Measurements from ENCODE around the gene DGKB.

Gene DGKB

DNA sequence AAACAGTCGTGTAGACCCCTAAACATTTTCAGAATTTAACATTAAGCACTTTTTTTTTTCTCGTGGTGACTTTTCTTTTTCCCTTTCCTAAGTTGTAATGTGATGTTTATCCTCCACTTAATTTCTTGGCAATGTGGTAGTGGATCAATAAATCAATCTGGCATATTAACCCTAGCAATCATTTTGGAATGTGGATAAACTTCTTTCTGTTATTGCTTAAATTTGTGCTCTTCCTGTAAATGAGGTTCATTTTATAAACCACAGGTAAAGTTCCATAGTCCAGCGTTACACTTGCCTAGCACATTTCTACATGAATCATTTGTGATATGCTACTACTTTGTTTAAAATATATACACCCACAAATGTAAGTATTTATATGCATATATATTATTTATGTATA, 665.7 kb downstream of the DGKB start:
- TF ChIP-seq, protein P1, sequence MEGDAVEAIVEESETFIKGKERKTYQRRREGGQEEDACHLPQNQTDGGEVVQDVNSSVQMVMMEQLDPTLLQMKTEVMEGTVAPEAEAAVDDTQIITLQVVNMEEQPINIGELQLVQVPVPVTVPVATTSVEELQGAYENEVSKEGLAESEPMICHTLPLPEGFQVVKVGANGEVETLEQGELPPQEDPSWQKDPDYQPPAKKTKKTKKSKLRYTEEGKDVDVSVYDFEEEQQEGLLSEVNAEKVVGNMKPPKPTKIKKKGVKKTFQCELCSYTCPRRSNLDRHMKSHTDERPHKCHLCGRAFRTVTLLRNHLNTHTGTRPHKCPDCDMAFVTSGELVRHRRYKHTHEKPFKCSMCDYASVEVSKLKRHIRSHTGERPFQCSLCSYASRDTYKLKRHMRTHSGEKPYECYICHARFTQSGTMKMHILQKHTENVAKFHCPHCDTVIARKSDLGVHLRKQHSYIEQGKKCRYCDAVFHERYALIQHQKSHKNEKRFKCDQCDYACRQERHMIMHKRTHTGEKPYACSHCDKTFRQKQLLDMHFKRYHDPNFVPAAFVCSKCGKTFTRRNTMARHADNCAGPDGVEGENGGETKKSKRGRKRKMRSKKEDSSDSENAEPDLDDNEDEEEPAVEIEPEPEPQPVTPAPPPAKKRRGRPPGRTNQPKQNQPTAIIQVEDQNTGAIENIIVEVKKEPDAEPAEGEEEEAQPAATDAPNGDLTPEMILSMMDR (IDR thresholded peaks at IDR 0.05; ENCODE audit: extremely low read depth, missing control alignments) = no peak
- DNase-seq (ENCODE audit: low spot score) = no peak

DNA sequence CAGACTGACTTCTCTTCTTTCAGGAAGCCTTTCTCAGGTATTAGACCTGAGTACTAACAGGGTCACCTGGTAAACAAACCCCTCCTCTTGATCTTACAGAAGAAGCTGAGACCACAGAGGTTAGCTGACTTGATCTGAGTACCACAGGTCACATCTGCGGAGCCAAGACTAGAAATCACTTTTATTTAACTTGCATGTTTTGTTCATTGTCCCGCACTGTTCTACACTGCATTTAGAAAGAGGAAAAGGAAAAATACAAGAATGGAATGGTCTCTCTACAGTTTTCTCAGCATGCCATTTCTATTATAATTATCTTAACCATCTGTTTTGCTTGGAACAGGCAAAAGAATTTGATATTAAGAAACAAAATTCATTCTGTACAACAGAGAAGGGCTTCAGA, 667.5 kb downstream of the DGKB start:
- TF ChIP-seq, protein P1 (IDR thresholded peaks at IDR 0.05; ENCODE audit: extremely low read depth, missing control alignments) = no peak
- DNase-seq (ENCODE audit: low spot score) = no peak

DNA sequence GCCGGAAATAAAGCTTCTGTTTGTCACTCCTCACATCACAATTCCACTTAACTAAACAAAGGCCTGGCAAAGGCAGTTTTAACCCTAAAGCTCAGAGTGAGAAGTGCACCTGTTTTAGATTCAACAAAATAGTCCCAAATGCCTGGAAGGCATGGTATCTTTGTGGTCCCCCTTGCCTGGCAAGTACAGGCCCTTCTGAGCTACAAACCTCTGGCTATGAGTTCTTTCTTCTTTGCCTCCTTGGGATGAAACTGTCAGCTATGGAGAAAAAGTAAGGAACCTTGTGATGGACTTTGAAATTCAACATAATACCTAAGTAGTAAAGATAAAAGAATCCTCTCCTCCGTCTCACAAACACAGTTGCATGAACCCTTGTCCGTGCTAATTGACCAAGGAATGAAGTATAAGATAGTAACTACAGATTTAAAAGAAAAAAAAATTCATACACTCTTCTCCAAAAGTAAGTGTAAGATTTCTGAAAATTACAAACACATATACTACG, 668.6 kb downstream of the DGKB start:
- DNase-seq (ENCODE audit: low spot score) = no peak
- TF ChIP-seq, protein P1 (IDR thresholded peaks at IDR 0.05; ENCODE audit: extremely low read depth, missing control alignments) = no peak

DNA sequence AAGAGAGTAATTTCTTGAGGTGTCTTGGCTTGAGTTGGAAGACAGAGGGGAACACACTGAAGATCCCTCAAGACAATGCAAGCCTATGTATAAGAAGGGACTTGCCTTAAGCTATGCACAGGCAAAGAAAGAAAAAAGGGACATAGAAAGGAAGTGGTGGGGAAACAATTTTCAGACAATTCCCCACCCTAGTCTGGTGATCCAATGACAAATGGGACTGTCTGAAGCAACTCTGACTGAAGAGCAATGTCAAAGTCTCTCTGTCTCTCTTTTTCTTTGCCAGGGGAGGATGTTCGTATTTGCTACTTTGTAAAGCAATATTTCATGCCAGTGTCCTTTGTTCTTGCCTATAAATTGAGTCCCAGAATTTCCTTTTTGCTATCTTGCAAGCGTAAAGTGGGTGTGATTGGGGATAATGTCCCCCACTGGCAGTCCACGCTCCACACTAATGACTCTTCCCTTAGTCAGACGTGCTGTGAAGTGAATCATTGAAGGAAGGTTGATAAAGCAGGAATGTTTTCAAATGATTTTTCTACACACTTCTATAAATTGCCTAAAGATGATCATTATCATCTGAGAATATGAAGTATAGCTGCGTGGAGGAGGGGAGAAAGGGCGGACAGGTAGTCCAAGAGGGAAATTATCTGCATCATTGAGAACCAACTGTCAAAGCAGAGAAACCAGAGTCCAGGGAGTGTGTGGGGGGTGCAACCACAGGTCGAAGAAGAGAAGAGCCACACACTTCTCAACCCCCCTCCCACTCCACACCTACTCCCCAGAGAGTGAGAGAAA, 669.3 kb downstream of the DGKB start:
- TF ChIP-seq, protein P1 (IDR thresholded peaks at IDR 0.05; ENCODE audit: extremely low read depth, missing control alignments) = no peak
- DNase-seq (ENCODE audit: low spot score) = no peak

DNA sequence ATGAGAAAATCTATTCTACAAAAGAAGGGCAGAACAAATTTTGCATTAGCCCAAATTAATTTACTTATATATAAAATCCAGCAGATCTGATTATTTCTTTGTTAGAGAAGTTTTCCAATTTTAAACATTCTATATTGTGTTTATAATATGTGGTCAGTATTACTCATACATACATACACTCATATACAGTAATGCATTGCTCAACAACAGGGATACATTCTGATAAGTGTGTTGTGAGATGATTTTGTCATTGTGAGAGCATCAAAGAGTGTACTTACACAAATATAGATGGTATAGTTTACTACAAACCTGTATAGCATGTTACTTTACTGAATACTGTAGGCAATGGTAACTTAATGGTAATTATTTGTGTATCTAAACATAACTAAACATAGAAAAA, 673.5 kb downstream of the DGKB start:
- DNase-seq (ENCODE audit: low spot score) = no peak
- TF ChIP-seq, protein P1 (IDR thresholded peaks at IDR 0.05; ENCODE audit: extremely low read depth, missing control alignments) = no peak

DNA sequence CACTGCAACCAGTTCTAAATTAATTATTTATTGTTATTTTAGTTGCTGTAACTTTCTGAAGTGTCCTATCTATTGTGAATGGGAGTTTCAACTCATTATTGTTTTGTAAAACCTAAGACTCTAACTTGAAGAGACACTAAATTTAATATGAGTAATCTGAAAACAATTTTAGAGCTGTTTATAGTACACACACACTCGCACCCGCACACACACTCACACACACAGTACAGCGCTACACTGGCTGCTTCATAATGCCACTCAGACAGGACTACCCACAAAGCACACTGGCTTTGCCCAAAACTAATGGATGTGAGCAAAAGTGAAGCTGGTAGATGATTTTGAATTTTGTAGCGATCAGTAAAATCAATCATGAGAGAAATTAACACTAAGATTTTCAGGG, 674.2 kb downstream of the DGKB start:
- TF ChIP-seq, protein P1 (IDR thresholded peaks at IDR 0.05; ENCODE audit: extremely low read depth, missing control alignments) = no peak
- DNase-seq (ENCODE audit: low spot score) = no peak

DNA sequence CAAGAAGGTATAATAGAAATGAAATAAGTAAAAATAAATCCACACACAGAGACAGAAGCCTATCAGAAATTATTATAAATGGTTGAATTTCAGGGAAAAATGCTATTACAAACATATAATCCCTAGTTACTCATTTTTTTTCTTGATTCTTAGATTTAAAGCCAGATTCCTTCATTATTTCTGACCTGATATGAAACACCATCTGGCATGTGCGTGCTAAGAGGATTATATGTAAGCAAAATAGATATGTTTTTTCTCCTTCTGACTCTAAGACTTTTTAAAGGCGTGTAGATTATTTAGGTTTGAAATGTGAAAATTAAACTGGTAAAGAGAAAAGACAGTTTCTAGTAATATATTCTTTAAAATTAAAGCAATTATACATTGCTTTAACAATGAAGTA, 676.4 kb downstream of the DGKB start:
- TF ChIP-seq, protein P1 (IDR thresholded peaks at IDR 0.05; ENCODE audit: extremely low read depth, missing control alignments) = no peak
- no peak for DNase-seq (ENCODE audit: low spot score)

Measured in GM20000 (cell line).